ENCODE data around the gene CHRNB1. TPM values are rescaled to one million over a fixed set of nuclear protein-coding genes. Genes with fewer than 3 reads are reported as not detected.

The CHRNB1 gene
- 10 to 100 TPM; 10.9 to 13.0 TPM for total RNA-seq

DNA sequence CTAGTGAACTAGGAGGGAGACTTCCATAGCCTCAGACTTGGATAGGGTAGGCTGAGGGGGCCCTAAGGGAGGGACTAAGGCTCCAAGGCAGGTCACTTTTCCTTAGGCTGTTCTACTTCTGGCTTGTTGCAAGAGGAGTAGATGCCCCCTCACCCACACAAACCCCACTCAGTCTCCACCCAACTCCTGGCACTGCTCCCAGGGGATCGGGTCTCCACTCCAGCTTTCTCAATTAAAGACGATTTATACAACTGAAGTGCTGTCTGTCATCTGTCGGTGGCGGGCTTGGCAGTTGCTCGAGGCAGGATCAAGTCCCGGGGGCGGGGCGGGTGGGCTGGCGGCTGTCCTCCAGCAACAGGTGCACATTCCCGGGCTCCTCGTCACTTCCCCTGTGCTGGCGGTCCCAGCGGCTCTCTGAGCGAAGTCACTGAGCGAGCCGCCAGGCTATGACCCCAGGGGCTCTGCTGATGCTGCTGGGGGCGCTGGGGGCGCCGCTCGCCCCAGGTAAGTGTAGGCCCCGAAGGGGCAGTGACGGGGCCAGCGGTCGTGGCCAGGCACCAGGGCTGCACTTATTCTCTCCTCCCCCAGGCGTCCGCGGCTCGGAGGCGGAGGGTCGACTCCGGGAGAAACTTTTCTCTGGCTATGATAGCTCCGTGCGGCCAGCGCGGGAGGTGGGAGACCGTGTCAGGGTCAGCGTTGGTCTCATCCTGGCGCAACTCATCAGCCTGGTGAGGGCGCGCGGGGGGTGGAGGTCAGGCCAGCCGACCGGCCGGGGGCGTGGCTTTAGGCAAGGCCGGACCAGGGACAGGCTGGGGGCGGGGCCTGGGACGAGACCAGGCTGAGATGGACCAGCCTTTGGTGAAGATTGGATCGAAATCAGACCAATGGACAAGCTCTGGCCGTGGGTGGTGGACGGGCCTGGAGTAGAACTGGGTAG is at the start of gene CHRNB1:
CHRNB1 (plus strand) TSS at position 380 of the 937 bp plus-strand sequence; CDS start at position 447, 67 bp downstream.
- Mint-ChIP-seq H3K4me3 (peak within 1 kb of the TSS; percentile 69), H3K36me3 (ENCODE audit: low read depth) (peaks cover 15% of the 10 kb centered on the region), H3K9me3 (no peaks in the 10 kb centered on the region), H3K27ac (no peak within 1 kb of the TSS), H3K4me1 (peaks cover 10% of the 10 kb centered on the region), H3K27me3 (peaks cover 51% of the 10 kb centered on the region)
- ATAC-seq (replicated peaks), result peak; percentile 53

DNA sequence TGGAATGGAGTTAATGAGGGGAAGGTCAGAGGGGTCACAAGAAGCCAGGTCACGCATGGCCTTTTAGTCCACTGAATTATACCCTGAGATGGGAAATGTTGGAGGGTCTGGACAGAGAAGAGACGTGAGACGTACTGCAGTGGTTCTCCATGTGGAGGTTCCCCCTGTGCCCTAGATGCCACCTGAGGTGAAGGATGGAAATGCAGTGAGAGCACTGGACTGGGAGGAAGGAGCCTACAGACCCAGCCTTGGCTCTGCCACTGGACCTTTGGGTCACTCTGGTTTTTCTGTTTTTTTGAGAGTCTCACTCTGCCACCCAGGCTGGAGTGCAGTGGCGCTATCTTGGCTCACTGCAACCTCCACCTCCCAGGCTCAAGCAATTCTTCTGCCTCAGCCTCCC is 48.7 kb upstream of the CHRNB1 start:
- Mint-ChIP-seq H3K27ac (no peak overlapping the region), H3K27me3 (no peaks in the 10 kb centered on the region), H3K4me1 (peaks cover 5% of the 10 kb centered on the region), H3K4me3 (peak overlapping the region; percentile 6), H3K36me3 (ENCODE audit: low read depth) (peaks cover 27% of the 10 kb centered on the region), H3K9me3 (no peaks in the 10 kb centered on the region)
- ATAC-seq (replicated peaks), result no peak

GRCh38 chr17:7398612-7399011 is 46.2 kb upstream of the CHRNB1 start:
- H3K4me3 Mint-ChIP-seq, result no peak overlapping the region

DNA sequence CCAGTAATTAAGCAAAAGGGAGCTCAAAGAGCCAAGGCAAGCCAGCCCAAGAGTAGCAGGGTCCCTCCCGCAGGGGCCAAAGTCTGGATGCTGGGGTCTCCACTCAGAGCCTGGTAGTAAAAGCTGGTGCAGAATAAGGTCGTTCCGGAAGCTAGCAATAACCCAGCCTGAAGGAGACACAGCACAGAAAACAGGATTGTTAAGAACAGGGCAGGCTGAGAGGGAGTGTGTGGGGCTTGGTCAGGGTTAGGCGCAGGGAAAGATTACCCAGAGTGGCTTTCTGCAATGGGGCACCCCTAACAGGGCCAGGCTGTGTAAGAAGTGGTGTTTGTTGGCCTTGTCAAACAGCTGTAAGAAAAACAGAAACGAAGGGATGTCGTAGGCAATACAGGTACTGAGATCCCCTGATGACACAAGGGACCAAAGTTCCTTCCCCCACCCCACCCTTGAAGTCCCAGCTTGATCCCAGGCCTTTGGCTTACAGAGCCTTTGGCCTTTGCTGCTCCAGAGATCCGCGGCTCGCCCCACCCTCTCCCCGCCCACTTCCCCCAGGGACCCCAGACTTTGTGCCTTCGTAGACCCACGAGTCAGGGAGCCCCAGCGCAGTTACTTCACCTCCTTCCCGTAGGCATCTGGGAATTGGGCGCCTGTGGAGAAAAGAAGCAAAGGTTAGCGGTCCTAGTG is 41.7 kb upstream of the CHRNB1 start:
- no peaks in the 10 kb centered on the region for H3K9me3 Mint-ChIP-seq
- peaks cover 13% of the 10 kb centered on the region for H3K4me1 Mint-ChIP-seq
- H3K4me3 Mint-ChIP-seq, result peak overlapping the region; percentile 86
- no peak for ATAC-seq (replicated peaks)
- peaks cover 4% of the 10 kb centered on the region for H3K27me3 Mint-ChIP-seq
- no peaks in the 10 kb centered on the region for H3K36me3 Mint-ChIP-seq (ENCODE audit: low read depth)
- peak overlapping the region; percentile 92 for H3K27ac Mint-ChIP-seq

More at GRCh38 chr17:7398612-7399011, 46.2 kb upstream of the CHRNB1 start:
- no peaks in the 10 kb centered on the region for H3K9me3 Mint-ChIP-seq
- peaks cover 5% of the 10 kb centered on the region for H3K36me3 Mint-ChIP-seq (ENCODE audit: low read depth)
- H3K27ac Mint-ChIP-seq, result no peak overlapping the region
- H3K27me3 Mint-ChIP-seq, result no peaks in the 10 kb centered on the region
- no peak for ATAC-seq (replicated peaks)
- H3K4me1 Mint-ChIP-seq, result peaks cover 10% of the 10 kb centered on the region

- peaks cover 4% of the 10 kb centered on the region for H3K27me3 Mint-ChIP-seq
- peak; percentile 29 for ATAC-seq (replicated peaks)
- peak overlapping the region; percentile 86 for H3K4me3 Mint-ChIP-seq
- H3K4me1 Mint-ChIP-seq, result peaks cover 13% of the 10 kb centered on the region
- no peaks in the 10 kb centered on the region for H3K36me3 Mint-ChIP-seq (ENCODE audit: low read depth)
- peak overlapping the region; percentile 92 for H3K27ac Mint-ChIP-seq
- H3K9me3 Mint-ChIP-seq, result no peaks in the 10 kb centered on the region
Observed at GRCh38 chr17:7403727-7403976, 41.2 kb upstream of the CHRNB1 start.

- H3K4me1 Mint-ChIP-seq, result peaks cover 13% of the 10 kb centered on the region
- no peaks in the 10 kb centered on the region for H3K36me3 Mint-ChIP-seq (ENCODE audit: low read depth)
- peaks cover 4% of the 10 kb centered on the region for H3K27me3 Mint-ChIP-seq
- H3K27ac Mint-ChIP-seq, result peak within 1 kb of the TSS; percentile 92
- peak within 1 kb of the TSS; percentile 86 for H3K4me3 Mint-ChIP-seq
- peak; percentile 94 for ATAC-seq (replicated peaks)
- H3K9me3 Mint-ChIP-seq, result no peaks in the 10 kb centered on the region
Observed at GRCh38 chr17:7403977-7404736, 40.7 kb upstream of the CHRNB1 start, which contains the start of gene TMEM256. Gene TMEM256 (minus strand): TSS chr17:7404097. CDS start chr17:7404084, 13 bp downstream.

DNA sequence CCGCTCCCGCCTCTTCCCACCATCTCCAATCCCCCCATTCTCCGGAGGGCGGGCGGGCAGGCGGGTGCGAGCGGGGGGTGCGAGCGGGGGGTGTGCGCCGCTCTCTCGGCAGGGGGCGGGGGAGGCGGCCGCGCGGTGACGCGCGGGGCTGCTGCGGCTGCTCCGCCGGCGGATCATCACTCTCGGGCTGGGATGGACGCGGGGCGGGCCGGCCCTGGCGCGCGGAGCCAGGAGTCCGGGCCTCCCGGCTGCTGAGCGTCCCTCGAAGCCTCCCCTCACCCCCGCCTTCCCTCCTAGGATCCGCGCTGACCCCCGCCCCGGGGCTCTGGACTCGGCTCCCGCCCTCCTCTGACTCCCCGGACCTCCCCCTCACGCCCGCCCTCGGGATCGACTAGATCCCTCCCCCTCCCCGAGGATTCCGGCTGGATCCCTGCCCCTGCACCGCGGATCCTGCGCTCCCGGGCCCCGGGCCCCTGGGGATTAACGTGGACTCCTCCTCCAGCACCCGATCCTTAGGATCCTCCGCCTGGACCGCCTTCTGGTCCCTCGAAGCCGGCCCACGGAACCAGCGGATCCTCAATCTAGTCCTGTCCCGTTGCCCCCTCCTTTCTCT is 40.0 kb upstream of the CHRNB1 start:
- ATAC-seq (replicated peaks), result peak; percentile 50
- Mint-ChIP-seq H3K4me1 (peaks cover 20% of the 10 kb centered on the region), H3K27me3 (peaks cover 4% of the 10 kb centered on the region), H3K4me3 (peak overlapping the region; percentile 86), H3K27ac (peak overlapping the region; percentile 92), H3K36me3 (ENCODE audit: low read depth) (no peaks in the 10 kb centered on the region), H3K9me3 (no peaks in the 10 kb centered on the region)

DNA sequence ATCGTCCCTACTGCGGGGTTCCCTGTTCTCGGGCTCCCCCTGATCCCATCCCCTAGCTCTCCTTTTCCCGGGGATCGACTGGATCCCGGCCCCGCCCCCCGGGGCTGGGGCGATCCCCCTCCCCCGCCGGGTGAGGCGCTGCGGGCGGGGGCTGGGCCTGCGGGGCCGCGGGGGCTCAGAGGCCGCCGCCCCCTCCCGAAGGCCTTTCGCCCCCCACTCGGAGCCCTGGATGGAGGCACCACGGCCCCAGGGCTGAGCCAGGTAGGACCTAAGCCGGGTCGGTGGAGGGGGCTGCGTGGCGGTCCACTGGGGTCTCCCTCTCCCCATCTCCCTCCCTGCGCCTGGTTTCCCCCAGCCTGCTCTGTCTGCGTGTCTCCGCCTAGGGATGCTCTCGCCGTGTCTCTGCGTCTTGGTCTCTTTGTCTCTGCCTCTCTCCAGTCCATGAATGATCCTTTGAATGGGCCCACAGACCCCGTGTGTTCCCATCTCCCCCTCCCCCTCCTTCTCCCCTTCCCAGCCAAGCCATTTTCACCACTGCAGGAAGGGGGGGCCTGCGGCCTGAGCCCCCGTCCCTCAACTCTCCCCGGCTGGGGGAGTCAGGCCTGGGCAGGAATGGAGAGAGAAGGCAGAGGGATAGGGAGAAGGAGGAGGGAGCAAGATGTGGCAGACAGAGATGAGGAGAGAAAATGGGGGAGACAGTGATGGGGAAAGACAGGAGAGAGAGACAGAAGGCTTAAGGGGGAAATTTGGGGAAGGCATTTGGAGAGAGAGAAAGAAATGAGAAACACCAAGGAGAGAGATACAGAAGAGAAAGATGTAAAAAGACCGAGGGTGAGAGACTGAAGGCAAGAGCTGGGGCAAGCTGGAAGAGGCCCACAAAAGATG is 39.3 kb upstream of the CHRNB1 start:
- Mint-ChIP-seq H3K4me1 (peaks cover 23% of the 10 kb centered on the region), H3K9me3 (no peaks in the 10 kb centered on the region), H3K4me3 (peak overlapping the region; percentile 86), H3K36me3 (ENCODE audit: low read depth) (no peaks in the 10 kb centered on the region), H3K27ac (peak overlapping the region; percentile 56), H3K27me3 (peaks cover 4% of the 10 kb centered on the region)
- ATAC-seq (replicated peaks), result no peak

DNA sequence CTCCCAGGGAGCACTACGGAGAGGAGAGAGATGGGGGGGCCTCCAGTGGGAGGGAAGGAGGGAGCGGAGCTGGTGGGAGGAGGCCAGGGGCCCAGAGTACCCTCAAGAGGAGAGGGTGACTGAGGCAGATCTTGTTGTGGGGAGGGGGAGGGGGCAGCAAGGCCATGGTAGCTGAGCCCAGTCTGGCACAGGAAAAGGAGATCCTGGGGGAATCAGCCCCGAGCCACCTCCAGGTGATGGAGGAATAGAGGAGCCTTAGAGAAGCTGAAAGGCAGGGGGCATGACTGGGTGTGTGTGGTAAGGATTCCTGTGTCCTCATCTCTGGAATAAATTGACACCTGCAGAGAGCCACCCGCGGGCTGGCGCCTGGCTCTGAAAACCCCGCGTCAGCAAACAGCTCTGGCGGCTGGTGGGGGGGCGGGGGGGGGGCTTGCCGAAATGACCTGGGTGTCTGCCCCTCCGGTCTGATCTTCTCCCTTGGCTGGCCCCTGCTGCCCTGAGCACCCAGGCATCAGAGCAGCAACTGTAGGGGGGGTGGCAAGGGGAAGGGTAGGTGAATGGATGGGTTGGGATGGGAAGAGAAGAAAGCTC is 38.5 kb upstream of the CHRNB1 start:
- H3K4me3 Mint-ChIP-seq, result peak overlapping the region; percentile 86
- H3K9me3 Mint-ChIP-seq, result no peaks in the 10 kb centered on the region
- peaks cover 23% of the 10 kb centered on the region for H3K4me1 Mint-ChIP-seq
- H3K27me3 Mint-ChIP-seq, result peaks cover 4% of the 10 kb centered on the region
- H3K36me3 Mint-ChIP-seq (ENCODE audit: low read depth), result no peaks in the 10 kb centered on the region
- no peak for ATAC-seq (replicated peaks)
- H3K27ac Mint-ChIP-seq, result peak overlapping the region; percentile 51

DNA sequence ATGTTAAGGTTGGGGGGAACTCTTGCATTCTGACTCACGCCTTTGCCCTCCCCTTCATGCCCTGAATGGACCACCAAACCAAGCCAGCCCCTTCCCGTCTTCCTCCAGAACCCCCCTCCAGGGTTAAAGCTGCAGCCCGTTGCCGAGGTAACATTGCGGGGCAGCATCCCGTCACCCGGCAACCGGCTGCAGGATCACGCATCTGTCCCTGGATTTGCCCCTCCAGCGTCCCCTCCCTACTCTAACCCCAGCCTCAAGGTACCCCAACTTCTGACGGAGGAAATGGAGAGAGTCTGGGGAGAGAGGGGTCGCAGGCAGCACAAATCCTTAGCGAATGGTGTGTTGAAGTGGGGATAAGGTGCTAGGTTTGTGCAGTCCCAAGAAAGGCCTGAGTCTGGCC is 37.8 kb upstream of the CHRNB1 start:
- H3K4me3 Mint-ChIP-seq, result peak overlapping the region; percentile 37
- H3K9me3 Mint-ChIP-seq, result no peaks in the 10 kb centered on the region
- ATAC-seq (replicated peaks), result no peak
- H3K27ac Mint-ChIP-seq, result no peak overlapping the region
- no peaks in the 10 kb centered on the region for H3K36me3 Mint-ChIP-seq (ENCODE audit: low read depth)
- H3K4me1 Mint-ChIP-seq, result peaks cover 18% of the 10 kb centered on the region
- peaks cover 4% of the 10 kb centered on the region for H3K27me3 Mint-ChIP-seq

- Mint-ChIP-seq H3K9me3 (no peaks in the 10 kb centered on the region), H3K27me3 (peaks cover 4% of the 10 kb centered on the region), H3K4me1 (peaks cover 18% of the 10 kb centered on the region), H3K36me3 (ENCODE audit: low read depth) (no peaks in the 10 kb centered on the region), H3K4me3 (peak within 1 kb of the TSS; percentile 86), H3K27ac (no peak within 1 kb of the TSS)
- ATAC-seq (replicated peaks), result no peak
Observed at GRCh38 chr17:7407485-7408251, 37.2 kb upstream of the CHRNB1 start, which contains the start of gene NLGN2. Gene NLGN2 (plus strand): TSS chr17:7407845. CDS start chr17:7408256, 411 bp downstream.

GRCh38 chr17:7408252-7408727 is 36.6 kb upstream of the CHRNB1 start:
- Mint-ChIP-seq H3K9me3 (no peaks in the 10 kb centered on the region), H3K4me3 (peak overlapping the region; percentile 13), H3K27ac (no peak overlapping the region), H3K4me1 (peaks cover 23% of the 10 kb centered on the region), H3K27me3 (peaks cover 4% of the 10 kb centered on the region), H3K36me3 (ENCODE audit: low read depth) (no peaks in the 10 kb centered on the region)
- no peak for ATAC-seq (replicated peaks)
